Type B pancreatic cell (in vitro differentiated cells): Measurements from ENCODE around the gene MPP4. TPM values are rescaled to one million over a fixed set of nuclear protein-coding genes. Genes with fewer than 3 reads are reported as not detected.

Experiments used
- DNase-seq: peaks from one replicate; pipeline ENCODE4 v3.0.0; 2021; ENCODE audit warnings: mixed read lengths; ENCODE audit not compliant: unreplicated experiment; ENCODE audit errors: extremely low spot score
- H3K27ac Mint-ChIP-seq: 2 replicates; pipeline ENCODE4 v1.8.0; 2021; ENCODE audit warnings: mild to moderate bottlenecking, mixed read lengths
- H3K27me3 Mint-ChIP-seq: 2 replicates; pipeline ENCODE4 v1.8.0; 2021; ENCODE audit warnings: mixed read lengths
- H3K36me3 Mint-ChIP-seq: 2 replicates; pipeline ENCODE4 v1.8.0; 2021; ENCODE audit warnings: mixed read lengths
- H3K4me1 Mint-ChIP-seq: one replicate; pipeline ENCODE4 v1.8.0; 2021; ENCODE audit warnings: mixed read lengths; ENCODE audit not compliant: unreplicated experiment
- H3K4me3 Mint-ChIP-seq: 2 replicates; pipeline ENCODE4 v1.8.0; 2021; ENCODE audit warnings: mild to moderate bottlenecking, mixed read lengths
- H3K9me3 Mint-ChIP-seq: 2 replicates; pipeline ENCODE4 v1.8.0; 2021; ENCODE audit warnings: mixed read lengths
- CTCF ChIP-seq: fragments of 200-600 bp; sonication (generic); conservative IDR thresholded peaks from 2 replicates; pipeline ENCODE4 v1.5.0; 2021; ENCODE audit warnings: antibody characterized with exemption, mild to moderate bottlenecking
- total RNA-seq: library from RNA; stranded (reverse); gene quantifications from 2 replicates; pipeline ENCODE4 v1.2.1, GENCODE V29; 2021; ENCODE audit warnings: low replicate concordance

MPP4 gene
- total RNA-seq, 1 donor from 2014 or later: 0.46 TPM

GRCh38 chr2:201618744-201619662, 79.4 kb downstream of the MPP4 start:
- H3K4me3 Mint-ChIP-seq: no peak overlapping the region
- H3K9me3 Mint-ChIP-seq: peaks cover 7% of the 10 kb centered on the region
- no peak for DNase-seq
- no peak overlapping the region for H3K27ac Mint-ChIP-seq
- H3K4me1 Mint-ChIP-seq: no peaks in the 10 kb centered on the region
- H3K27me3 Mint-ChIP-seq: peaks cover 8% of the 10 kb centered on the region
- peaks cover 15% of the 10 kb centered on the region for H3K36me3 Mint-ChIP-seq
- no peak for TF ChIP-seq CTCF

GRCh38 chr2:201608021-201608420, 90.4 kb downstream of the MPP4 start:
- TF ChIP-seq CTCF: no peak
- no peak for DNase-seq
- H3K4me3 Mint-ChIP-seq: no peak overlapping the region
- peaks cover 6% of the 10 kb centered on the region for H3K9me3 Mint-ChIP-seq
- peaks cover 12% of the 10 kb centered on the region for H3K27me3 Mint-ChIP-seq
- H3K36me3 Mint-ChIP-seq: no peaks in the 10 kb centered on the region
- no peak overlapping the region for H3K27ac Mint-ChIP-seq
- no peaks in the 10 kb centered on the region for H3K4me1 Mint-ChIP-seq

GRCh38 chr2:201607568-201607967, 90.9 kb downstream of the MPP4 start:
- peaks cover 6% of the 10 kb centered on the region for H3K9me3 Mint-ChIP-seq
- DNase-seq: no peak
- no peaks in the 10 kb centered on the region for H3K4me1 Mint-ChIP-seq
- H3K4me3 Mint-ChIP-seq: no peak overlapping the region
- H3K27me3 Mint-ChIP-seq: peaks cover 12% of the 10 kb centered on the region
- TF ChIP-seq CTCF: no peak
- H3K36me3 Mint-ChIP-seq: no peaks in the 10 kb centered on the region
- H3K27ac Mint-ChIP-seq: no peak overlapping the region

GRCh38 chr2:201600906-201601305, 97.5 kb downstream of the MPP4 start:
- peaks cover 15% of the 10 kb centered on the region for H3K9me3 Mint-ChIP-seq
- H3K4me1 Mint-ChIP-seq: no peaks in the 10 kb centered on the region
- no peak overlapping the region for H3K27ac Mint-ChIP-seq
- no peak overlapping the region for H3K4me3 Mint-ChIP-seq
- no peaks in the 10 kb centered on the region for H3K36me3 Mint-ChIP-seq
- peaks cover 12% of the 10 kb centered on the region for H3K27me3 Mint-ChIP-seq
- no peak for DNase-seq
- no peak for TF ChIP-seq CTCF

- Mint-ChIP-seq H3K27ac (no peak overlapping the region), H3K27me3 (peaks cover 3% of the 10 kb centered on the region), H3K4me1 (no peaks in the 10 kb centered on the region), H3K36me3 (no peaks in the 10 kb centered on the region), H3K9me3 (peaks cover 16% of the 10 kb centered on the region), H3K4me3 (no peak overlapping the region)
- no peak for TF ChIP-seq CTCF
- DNase-seq: no peak
Measured at GRCh38 chr2:201597397-201597796, 101.0 kb downstream of the MPP4 start.

Other genes starting within 250 kb of the MPP4 start
- gene TRAK2, start 247.2 kb downstream of the MPP4 start, total RNA-seq: 24.6 and 49.6 TPM in 2 replicates
- 23.2 and 30.6 TPM in 2 replicates for gene STRADB, start 246.9 kb downstream of the MPP4 start, total RNA-seq
- gene TMEM237, start 55.1 kb downstream of the MPP4 start, total RNA-seq: 22.7 and 43.2 TPM in 2 replicates
- gene ALS2, start 82.3 kb upstream of the MPP4 start, total RNA-seq: 32.7 and 36.4 TPM in 2 replicates
- gene CDK15, start 107.9 kb upstream of the MPP4 start, total RNA-seq: 1.8 TPM in 1 of 2 replicates, not detected in the other